ENCODE measurements around the gene OTOR.

GRCh38 chr20:16699293-16699692, 48.9 kb upstream of the OTOR start:
- no peak for TF ChIP-seq CTCF (IDR thresholded peaks at IDR 0.05; ENCODE audit: insufficient read depth, low read length, poor library complexity, severe bottlenecking)
- no peak for TF ChIP-seq EZH2phosphoT487 (conservative IDR thresholded peaks at IDR 0.05; ENCODE audit: low read length)

Data from SU-DHL-6 (cell line).